Measurements from ENCODE around the gene RRBP1. TPM values are rescaled to one million over a fixed set of nuclear protein-coding genes. Genes with fewer than 3 reads are reported as not detected.

RRBP1 gene
- total and polyA plus RNA-seq, 4 donors: 75.4 to 202 (median 130) TPM

- H3K9me3 ChIP-seq (ENCODE audit: control insufficient read depth in 4 of 4, low read length in 3 of 4): no peaks in the 10 kb centered on the region
- peaks cover 43 to 96% (median 71%) of the 10 kb centered on the region in 4 donors for H3K36me3 ChIP-seq (ENCODE audit: control insufficient read depth in 4 of 4, insufficient read depth in 3 of 4, low read depth in 1 of 4, low read length in 3 of 4)
- no peak overlapping the region for H3K27ac ChIP-seq (ENCODE audit: low read depth in 1 of 2, low read length in 2 of 2)
- no peaks in the 10 kb centered on the region for H3K4me1 ChIP-seq (ENCODE audit: control insufficient read depth in 4 of 4, insufficient read depth in 4 of 4, low read length in 3 of 4)
- no peak overlapping the region for H3K4me3 ChIP-seq (ENCODE audit: low read depth in 1 of 3, low read length in 3 of 3)
- WGBS: 94% methylated on average over 10 of the region's 10 CpGs
- no peak overlapping the region for H3K9ac ChIP-seq (ENCODE audit: low read depth in 1 of 2, low read length in 2 of 2)
- TF ChIP-seq FOXA2 (IDR thresholded peaks at IDR 0.05) (no peak), HNF4A (conservative IDR thresholded peaks at IDR 0.05) (no peak), RXRA (IDR thresholded peaks at IDR 0.05) (no peak), EGR1 (IDR thresholded peaks at IDR 0.05; ENCODE audit: low read depth in 2 of 2) (no peak), RAD21 (IDR thresholded peaks at IDR 0.05) (no peak), YY1 (IDR thresholded peaks at IDR 0.05) (no peak), GABPA (IDR thresholded peaks at IDR 0.05 in 1 of 2, conservative IDR thresholded peaks at IDR 0.05 in 1 of 2) (no peak), NR2F2 (IDR thresholded peaks at IDR 0.05) (no peak), CTCF (IDR thresholded peaks at IDR 0.05; ENCODE audit: low read depth, low read length, missing input control) (no peak), SP1 (IDR thresholded peaks at IDR 0.05) (no peak), ATF3 (IDR thresholded peaks at IDR 0.05) (no peak), REST (IDR thresholded peaks at IDR 0.05) (no peak), FOXA1 (IDR thresholded peaks at IDR 0.05) (no peak), JUND (IDR thresholded peaks at IDR 0.05) (no peak)
- TF ChIP-seq, protein P1, sequence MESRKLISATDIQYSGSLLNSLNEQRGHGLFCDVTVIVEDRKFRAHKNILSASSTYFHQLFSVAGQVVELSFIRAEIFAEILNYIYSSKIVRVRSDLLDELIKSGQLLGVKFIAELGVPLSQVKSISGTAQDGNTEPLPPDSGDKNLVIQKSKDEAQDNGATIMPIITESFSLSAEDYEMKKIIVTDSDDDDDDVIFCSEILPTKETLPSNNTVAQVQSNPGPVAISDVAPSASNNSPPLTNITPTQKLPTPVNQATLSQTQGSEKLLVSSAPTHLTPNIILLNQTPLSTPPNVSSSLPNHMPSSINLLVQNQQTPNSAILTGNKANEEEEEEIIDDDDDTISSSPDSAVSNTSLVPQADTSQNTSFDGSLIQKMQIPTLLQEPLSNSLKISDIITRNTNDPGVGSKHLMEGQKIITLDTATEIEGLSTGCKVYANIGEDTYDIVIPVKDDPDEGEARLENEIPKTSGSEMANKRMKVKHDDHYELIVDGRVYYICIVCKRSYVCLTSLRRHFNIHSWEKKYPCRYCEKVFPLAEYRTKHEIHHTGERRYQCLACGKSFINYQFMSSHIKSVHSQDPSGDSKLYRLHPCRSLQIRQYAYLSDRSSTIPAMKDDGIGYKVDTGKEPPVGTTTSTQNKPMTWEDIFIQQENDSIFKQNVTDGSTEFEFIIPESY (IDR thresholded peaks at IDR 0.05): no peak
- no peaks in the 10 kb centered on the region for H3K27me3 ChIP-seq (ENCODE audit: control insufficient read depth in 4 of 4, insufficient read depth in 4 of 4, low read length in 3 of 4)
- DNase-seq (ENCODE audit: low spot score): no peak
Measured at GRCh38 chr20:17618673-17619013, 63.4 kb downstream of the RRBP1 start.

- Histone ChIP-seq H3K27me3 (ENCODE audit: control insufficient read depth in 4 of 4, insufficient read depth in 4 of 4, low read length in 3 of 4) (no peaks in the 10 kb centered on the region), H3K9me3 (ENCODE audit: control insufficient read depth in 4 of 4, low read length in 3 of 4) (no peaks in the 10 kb centered on the region), H3K36me3 (ENCODE audit: control insufficient read depth in 4 of 4, insufficient read depth in 3 of 4, low read depth in 1 of 4, low read length in 3 of 4) (peaks cover 43 to 90% (median 67%) of the 10 kb centered on the region in 4 donors), H3K27ac (ENCODE audit: low read depth in 1 of 2, low read length in 2 of 2) (no peak overlapping the region), H3K4me3 (ENCODE audit: low read depth in 1 of 3, low read length in 3 of 3) (no peak overlapping the region), H3K9ac (ENCODE audit: low read depth in 1 of 2, low read length in 2 of 2) (no peak overlapping the region), H3K4me1 (ENCODE audit: control insufficient read depth in 4 of 4, insufficient read depth in 4 of 4, low read length in 3 of 4) (no peaks in the 10 kb centered on the region)
- 92% methylated on average over 20 of the region's 20 CpGs for WGBS
- DNase-seq (ENCODE audit: low spot score): no peak
- TF ChIP-seq RXRA (IDR thresholded peaks at IDR 0.05): no peak
- TF ChIP-seq TAF1 (conservative IDR thresholded peaks at IDR 0.05): no peak
- no peak for TF ChIP-seq SP1 (IDR thresholded peaks at IDR 0.05)
- no peak for TF ChIP-seq NR2F2 (IDR thresholded peaks at IDR 0.05)
- TF ChIP-seq, protein P1 (IDR thresholded peaks at IDR 0.05): no peak
- no peak for TF ChIP-seq ATF3 (IDR thresholded peaks at IDR 0.05)
- TF ChIP-seq CTCF (IDR thresholded peaks at IDR 0.05; ENCODE audit: low read depth, low read length, missing input control): no peak
- no peak for TF ChIP-seq FOXA1 (IDR thresholded peaks at IDR 0.05)
- no peak for TF ChIP-seq HNF4G (IDR thresholded peaks at IDR 0.05)
- TF ChIP-seq EGR1 (IDR thresholded peaks at IDR 0.05; ENCODE audit: low read depth in 2 of 2): no peak
- no peak for TF ChIP-seq RAD21 (IDR thresholded peaks at IDR 0.05)
- TF ChIP-seq HNF4A (conservative IDR thresholded peaks at IDR 0.05): no peak
- TF ChIP-seq JUND (IDR thresholded peaks at IDR 0.05): no peak
Measured at GRCh38 chr20:17617868-17618672, 64.0 kb downstream of the RRBP1 start.
